Muscle layer of duodenum (tissue), 2 donors: Measurements from ENCODE around the gene TXNL4A.

ENCODE experiments used
- H3K27ac ChIP-seq: one replicate; pipeline ENCODE4 v1.7.0; 2013; ENCODE audit warnings: mild to moderate bottlenecking, low read length
- H3K27me3 ChIP-seq: one replicate; pipeline ENCODE4 v1.7.0; 2013; ENCODE audit warnings: low read depth, mild to moderate bottlenecking, control low read depth, low read length
- H3K36me3 ChIP-seq, 2 donors: one replicate each; pipeline ENCODE4 v1.7.0; 2013; ENCODE audit warnings: low read length in 2 of 2, control low read depth in 1 of 2, mild to moderate bottlenecking in 1 of 2; ENCODE audit not compliant: insufficient read depth in 2 of 2, control insufficient read depth in 1 of 2
- H3K4me1 ChIP-seq, 2 donors: one replicate each; pipeline ENCODE4 v1.7.0; 2013; ENCODE audit warnings: low read length in 2 of 2, mild to moderate bottlenecking in 2 of 2, control low read depth in 1 of 2, moderate library complexity in 1 of 2; ENCODE audit not compliant: insufficient read depth in 2 of 2, control insufficient read depth in 1 of 2
- H3K4me3 ChIP-seq, 2 donors: one replicate each; pipeline ENCODE4 v1.7.0; 2013; ENCODE audit warnings: low read length in 2 of 2, low read depth in 1 of 2, mild to moderate bottlenecking in 1 of 2
- H3K9me3 ChIP-seq, 2 donors: one replicate each; pipeline ENCODE4 v1.7.0; 2013; ENCODE audit warnings: low read length in 2 of 2, control low read depth in 1 of 2, mild to moderate bottlenecking in 1 of 2; ENCODE audit not compliant: control insufficient read depth in 1 of 2
- donor health status: healthy.

TXNL4A gene

DNA sequence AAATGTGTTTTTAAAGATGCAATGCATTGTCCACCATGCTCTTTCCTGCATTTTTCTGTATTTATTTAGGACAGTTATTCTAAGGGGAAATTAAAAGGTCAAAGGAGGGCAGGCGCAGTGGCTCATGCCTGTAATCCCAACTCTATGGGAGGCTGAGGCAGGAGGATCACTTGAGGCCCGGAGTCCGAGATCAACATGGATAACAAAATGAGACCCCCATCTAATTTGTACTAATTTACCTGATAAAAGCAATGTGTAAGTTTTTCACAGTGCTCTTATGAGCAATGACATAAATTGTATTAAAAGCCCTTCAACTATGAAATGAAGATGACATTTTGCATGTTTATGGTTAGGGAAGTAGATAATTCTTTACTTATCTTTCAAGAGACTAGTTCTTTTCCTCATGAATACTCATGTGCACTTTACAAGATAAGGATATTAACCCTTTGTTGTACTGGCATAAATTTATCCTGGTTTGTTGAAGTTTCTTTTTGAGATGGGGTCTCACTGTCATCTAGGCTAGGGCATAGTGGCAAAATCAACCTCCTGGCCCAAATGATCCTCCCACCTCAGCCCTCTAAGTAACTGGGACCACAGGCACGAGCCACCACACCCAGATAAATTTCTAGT lies 14.2 kb downstream of the TXNL4A start:
- Histone ChIP-seq H3K4me1 (no peaks in the 10 kb centered on the region), H3K27ac (no peak overlapping the region), H3K27me3 (no peaks in the 10 kb centered on the region), H3K4me3 (no peak overlapping the region), H3K9me3 (no peaks in the 10 kb centered on the region), H3K36me3 (peaks cover 11 to 41% of the 10 kb centered on the region in 2 donors)

GRCh38 chr18:79973517-79973916 lies 14.8 kb downstream of the TXNL4A start:
- no peaks in the 10 kb centered on the region for H3K4me1 ChIP-seq
- no peaks in the 10 kb centered on the region for H3K9me3 ChIP-seq
- H3K27me3 ChIP-seq: no peaks in the 10 kb centered on the region
- no peak overlapping the region for H3K4me3 ChIP-seq
- no peak overlapping the region for H3K27ac ChIP-seq
- peaks cover 11 to 41% of the 10 kb centered on the region in 2 donors for H3K36me3 ChIP-seq

DNA sequence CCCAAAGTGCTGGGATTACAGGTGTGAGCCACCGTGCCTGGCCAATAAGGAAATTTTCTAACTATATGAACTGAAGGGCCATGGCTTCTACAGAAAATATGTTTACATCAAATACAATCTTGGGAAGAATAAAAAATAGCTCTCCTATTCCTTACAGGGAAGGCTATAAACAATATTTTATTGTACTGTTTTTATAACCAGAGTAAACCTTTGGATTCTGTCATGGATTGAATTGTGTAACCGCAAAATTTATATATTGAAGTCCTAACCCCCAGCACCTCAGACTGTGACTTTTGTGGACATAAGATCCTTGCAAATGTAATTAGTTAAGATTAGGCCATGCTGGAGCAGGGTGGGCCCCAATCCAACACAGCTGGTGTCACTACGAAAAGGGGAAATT lies 15.6 kb downstream of the TXNL4A start:
- H3K9me3 ChIP-seq: no peaks in the 10 kb centered on the region
- no peaks in the 10 kb centered on the region for H3K27me3 ChIP-seq
- H3K4me1 ChIP-seq: no peaks in the 10 kb centered on the region
- H3K4me3 ChIP-seq: no peak overlapping the region
- peaks cover 11 to 41% of the 10 kb centered on the region in 2 donors for H3K36me3 ChIP-seq
- H3K27ac ChIP-seq: no peak overlapping the region

- H3K36me3 ChIP-seq: peaks cover 11 to 41% of the 10 kb centered on the region in 2 donors
- H3K9me3 ChIP-seq: no peaks in the 10 kb centered on the region
- no peak overlapping the region for H3K27ac ChIP-seq
- H3K27me3 ChIP-seq: no peaks in the 10 kb centered on the region
- no peak overlapping the region for H3K4me3 ChIP-seq
- no peaks in the 10 kb centered on the region for H3K4me1 ChIP-seq
These were observed 16.4 kb downstream of the TXNL4A start for GRCh38 chr18:79971986-79972385.

DNA sequence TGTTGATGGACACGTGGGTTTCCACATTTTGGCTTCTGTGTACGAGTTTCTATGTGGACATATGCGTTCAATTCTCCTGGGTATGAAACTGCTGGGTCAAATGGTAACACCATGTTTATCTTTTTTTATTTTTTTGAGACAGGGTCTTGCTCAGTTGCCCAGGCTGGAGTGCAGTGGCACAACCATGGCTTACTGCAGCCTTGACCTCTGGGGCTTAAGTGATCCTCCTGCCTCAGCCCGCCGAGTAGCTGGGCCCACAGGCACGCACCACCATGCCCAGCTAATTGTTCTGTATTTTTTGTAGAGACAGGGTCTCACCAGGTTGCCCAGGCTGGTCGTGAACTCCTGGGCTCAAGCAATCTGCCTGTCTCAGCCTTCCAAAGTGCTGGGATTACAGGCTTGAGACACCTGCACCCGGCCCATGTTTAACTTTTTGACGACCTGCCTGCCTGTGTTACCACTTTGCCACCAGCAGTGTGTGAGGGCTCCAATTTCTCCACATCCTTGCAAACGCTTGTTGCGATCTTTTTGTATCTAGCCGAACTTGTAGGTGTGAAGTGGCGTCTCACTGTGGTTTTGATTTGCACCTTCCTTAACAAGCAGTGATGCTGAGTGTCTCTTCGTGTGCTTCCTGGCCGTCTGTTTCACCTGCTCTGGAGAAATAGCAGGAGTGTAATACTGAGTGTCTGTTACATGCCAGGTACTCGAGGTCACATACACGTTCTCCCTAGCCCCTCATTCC lies 17.0 kb downstream of the TXNL4A start:
- no peaks in the 10 kb centered on the region for H3K9me3 ChIP-seq
- no peak overlapping the region for H3K27ac ChIP-seq
- no peaks in the 10 kb centered on the region for H3K4me1 ChIP-seq
- peaks cover 8 to 41% of the 10 kb centered on the region in 2 donors for H3K36me3 ChIP-seq
- no peak overlapping the region for H3K4me3 ChIP-seq
- H3K27me3 ChIP-seq: no peaks in the 10 kb centered on the region

- H3K27me3 ChIP-seq: no peaks in the 10 kb centered on the region
- no peaks in the 10 kb centered on the region for H3K9me3 ChIP-seq
- peaks cover 6 to 40% of the 10 kb centered on the region in 2 donors for H3K36me3 ChIP-seq
- peaks cover under 1% of the 10 kb centered on the region in 2 donors for H3K4me1 ChIP-seq
- no peak overlapping the region for H3K4me3 ChIP-seq
- H3K27ac ChIP-seq: no peak overlapping the region
These were observed 17.8 kb downstream of the TXNL4A start for GRCh38 chr18:79970419-79971133.

DNA sequence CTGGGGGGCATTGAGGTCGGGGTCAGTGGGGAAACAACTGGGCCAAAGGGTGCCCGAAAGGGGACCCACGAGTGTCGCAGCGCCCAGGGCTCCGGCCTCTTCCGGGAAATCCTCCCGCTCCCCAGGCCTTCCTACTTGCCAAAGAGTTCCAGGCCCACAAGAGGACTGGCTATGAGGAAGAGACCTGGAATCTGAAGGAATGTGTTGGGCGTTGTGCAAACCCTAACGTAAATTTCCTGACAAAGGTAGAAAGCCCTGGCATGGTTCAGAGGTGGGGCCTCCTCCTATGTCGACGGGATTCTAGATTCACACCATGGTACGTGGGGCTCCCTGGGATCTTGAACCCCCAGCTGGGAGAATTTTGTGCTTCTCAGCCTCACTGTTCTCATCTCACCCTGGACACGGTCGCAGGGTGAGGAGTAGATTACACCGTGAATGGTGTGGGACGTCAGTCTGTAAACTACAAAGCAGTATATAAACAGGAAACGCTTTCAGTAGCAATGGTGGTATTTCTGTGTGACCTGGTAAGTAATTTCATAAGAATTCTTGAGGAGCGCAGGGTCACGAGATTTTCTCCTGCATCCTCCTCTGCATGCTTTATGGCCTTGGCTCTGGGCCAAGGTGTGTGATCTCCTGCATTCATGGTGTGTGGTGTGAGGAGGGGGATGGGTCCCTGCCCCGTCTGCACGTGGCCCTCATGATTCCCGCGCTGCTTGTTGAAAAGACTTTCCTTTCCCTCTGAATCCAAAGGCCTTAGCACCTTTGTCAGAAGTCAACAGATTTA lies 23.1 kb downstream of the TXNL4A start:
- no peaks in the 10 kb centered on the region for H3K9me3 ChIP-seq
- H3K27me3 ChIP-seq: peaks cover 4% of the 10 kb centered on the region
- H3K4me3 ChIP-seq: peak overlapping the region; percentile 69
- peak overlapping the region; percentile 72 for H3K27ac ChIP-seq
- H3K4me1 ChIP-seq: peaks cover 6 to 16% of the 10 kb centered on the region in 2 donors
- H3K36me3 ChIP-seq: peaks cover 0 to 3% of the 10 kb centered on the region in 2 donors

DNA sequence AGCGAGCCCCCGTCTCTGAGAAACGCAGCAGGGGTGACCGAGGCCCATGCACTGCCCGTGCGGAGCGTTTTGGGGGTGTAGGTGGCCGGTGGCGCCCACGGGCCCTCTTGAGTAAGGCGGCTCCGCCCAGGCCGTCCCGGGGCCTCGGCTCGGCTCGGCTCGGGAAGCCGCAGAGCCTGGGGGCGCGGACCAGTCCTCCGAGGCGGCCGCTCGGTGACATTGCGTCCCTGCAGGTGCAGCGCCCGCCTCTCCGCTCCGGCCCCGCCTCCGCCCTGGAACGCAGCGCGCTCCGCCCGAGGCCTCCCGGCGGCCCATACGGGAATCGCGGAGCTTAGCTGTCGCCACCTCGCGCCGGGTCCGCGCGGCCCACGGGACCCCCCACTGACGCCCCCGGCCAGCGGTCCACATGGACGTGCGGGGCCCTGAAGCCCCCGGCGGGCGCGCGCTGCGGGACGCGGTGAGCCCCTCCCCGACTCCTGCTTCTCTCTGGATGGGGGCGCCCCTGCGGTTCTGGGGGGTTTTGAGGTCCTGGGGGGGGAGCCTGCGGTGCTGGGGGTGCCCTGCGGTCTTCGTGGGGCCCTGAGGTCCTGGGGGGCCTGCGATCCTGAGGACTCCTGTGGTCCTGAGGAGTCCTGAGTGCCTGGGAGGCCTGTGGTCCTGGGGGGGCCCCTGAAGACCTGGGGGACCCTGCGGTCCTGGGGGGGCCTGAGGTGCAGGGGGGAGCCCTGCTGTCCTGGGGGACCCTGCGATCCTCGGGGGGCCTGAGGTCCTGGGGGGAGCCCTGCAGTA lies 23.8 kb downstream of the TXNL4A start, which contains the start of gene HSBP1L1:
Gene HSBP1L1 (plus strand): TSS at position 314 of the 789 bp plus-strand sequence. CDS start 93 bp downstream, at position 407.
- H3K4me1 ChIP-seq: peaks cover 6 to 16% of the 10 kb centered on the region in 2 donors
- peaks cover 4% of the 10 kb centered on the region for H3K27me3 ChIP-seq
- peak within 1 kb of the TSS; percentile 69 for H3K4me3 ChIP-seq
- no peaks in the 10 kb centered on the region for H3K9me3 ChIP-seq
- H3K27ac ChIP-seq: peak within 1 kb of the TSS; percentile 72
- no peaks in the 10 kb centered on the region for H3K36me3 ChIP-seq

GRCh38 chr18:79963658-79964329 lies 24.6 kb downstream of the TXNL4A start:
- Histone ChIP-seq H3K9me3 (no peaks in the 10 kb centered on the region), H3K36me3 (no peaks in the 10 kb centered on the region), H3K4me3 (peak overlapping the region in 1 of 2 donors; percentile 69), H3K27ac (no peak overlapping the region), H3K4me1 (peaks cover 6 to 16% of the 10 kb centered on the region in 2 donors), H3K27me3 (peaks cover 4% of the 10 kb centered on the region)
